Activated CD8-positive, alpha-beta memory T cell treated with anti-CD3 and anti-CD28 coated beads, Interleukin-2, amount 50 U/mL, for 1 hour (primary cell): ENCODE data around the gene ACTR3C.
"Not testable (repeated sequence)": the region's sequence is repeated elsewhere in the genome, so short reads cannot be mapped to it uniquely, and the experiment has no call there.

Experiments used
- DNase-seq: peaks from one replicate; pipeline ENCODE4 v3.0.0-alpha.2; 2020; ENCODE audit errors: extremely low read depth

Gene ACTR3C

GRCh38 chr7:150313870-150314269 lies 9.5 kb downstream of the ACTR3C start:
- DNase-seq = no peak

- no peak for DNase-seq
Observed at GRCh38 chr7:150313367-150313809, 10.0 kb downstream of the ACTR3C start.

DNA sequence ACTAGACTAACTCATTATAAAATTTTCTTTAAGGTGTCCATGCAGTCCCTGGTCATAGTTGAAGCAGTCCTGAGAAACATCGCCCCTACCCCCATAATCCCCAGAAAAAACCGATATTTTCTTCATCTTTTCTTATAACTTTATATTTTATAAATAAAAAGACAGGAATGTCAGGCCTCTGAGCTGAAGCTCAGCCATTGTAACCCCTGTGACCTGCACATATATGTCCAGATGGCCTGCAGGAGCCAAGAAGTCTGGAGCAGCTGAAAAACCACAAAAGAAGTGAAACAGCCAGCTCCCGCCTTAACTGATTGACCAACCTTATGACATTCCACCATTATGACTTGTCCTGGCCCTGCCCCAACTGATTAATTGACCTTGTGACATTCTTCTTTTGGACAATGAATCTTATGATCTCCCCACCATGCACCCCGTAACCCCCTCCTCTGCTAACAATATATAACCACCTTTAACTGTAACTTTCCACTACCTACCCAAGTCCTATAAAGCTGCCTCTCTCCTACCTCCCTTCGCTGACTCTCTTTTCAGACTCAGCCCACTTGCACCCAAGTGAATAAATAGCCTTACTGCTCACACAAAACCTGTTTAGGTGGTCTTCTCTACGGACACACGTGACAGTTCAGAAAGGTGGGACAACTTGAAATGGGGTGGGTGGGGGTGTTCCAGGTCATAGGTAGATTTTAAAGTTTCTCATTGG lies 10.5 kb downstream of the ACTR3C start:
- DNase-seq = not testable (repeated sequence)

DNA sequence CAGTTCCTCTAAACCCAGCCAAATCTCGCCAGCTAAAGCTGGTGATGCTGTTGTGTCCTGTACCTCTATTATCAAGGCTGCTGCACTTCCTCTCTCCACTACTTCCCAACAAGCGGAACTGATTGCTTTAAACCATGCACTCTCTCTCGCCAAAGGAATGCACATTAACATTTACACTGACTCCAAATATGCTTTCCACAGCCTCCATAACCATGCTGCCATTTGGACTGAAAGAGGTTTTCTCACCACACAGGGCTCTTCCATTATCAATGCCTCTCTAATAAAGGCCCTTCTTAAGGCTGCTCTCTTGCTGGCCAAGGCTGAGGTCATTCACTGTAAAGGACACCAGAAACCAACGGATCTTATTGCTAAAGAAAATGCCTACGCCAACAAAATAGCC lies 11.6 kb downstream of the ACTR3C start:
- no peak for DNase-seq

DNA sequence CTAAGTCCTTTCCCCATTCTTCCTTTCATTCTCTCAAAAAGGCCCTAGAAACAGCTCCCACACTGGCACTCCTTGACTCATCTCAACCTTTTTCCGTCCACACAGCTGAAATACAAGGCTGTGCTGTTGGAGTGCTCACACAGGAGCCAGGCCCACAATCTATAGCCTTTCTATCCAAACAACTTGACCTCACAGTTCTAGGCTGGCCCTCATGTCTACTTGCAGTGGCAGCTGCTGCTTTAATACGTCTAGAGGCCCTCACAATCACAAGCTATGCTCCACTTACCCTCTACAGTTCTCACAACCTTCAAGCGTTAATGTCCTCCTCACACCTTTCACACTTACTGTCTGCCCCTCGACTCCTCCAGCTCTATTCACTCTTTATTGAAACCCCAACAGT lies 12.2 kb downstream of the ACTR3C start:
- no peak for DNase-seq

- DNase-seq = no peak
Observed at GRCh38 chr7:150308575-150308974, 14.8 kb downstream of the ACTR3C start.

GRCh38 chr7:150307904-150308303 lies 15.4 kb downstream of the ACTR3C start:
- DNase-seq = no peak

DNA sequence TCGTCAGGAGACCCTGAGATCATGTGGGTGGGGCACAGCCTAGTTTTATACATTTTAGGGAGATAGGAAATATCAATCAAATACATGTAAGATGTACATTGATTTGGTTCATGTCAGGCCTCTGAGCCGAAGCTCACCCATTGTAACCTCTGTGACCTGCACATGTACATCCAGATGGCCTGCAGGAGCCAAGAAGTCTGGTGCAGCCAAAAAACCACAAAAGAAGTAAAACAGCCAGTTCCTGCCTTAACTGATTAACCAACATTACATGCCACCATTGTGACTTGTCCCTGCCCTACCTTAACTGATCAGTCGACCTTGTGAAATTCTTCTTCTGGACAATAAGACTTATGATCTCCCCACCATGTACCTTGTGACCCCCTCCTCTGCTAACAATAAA lies 16.2 kb downstream of the ACTR3C start:
- no peak for DNase-seq

DNA sequence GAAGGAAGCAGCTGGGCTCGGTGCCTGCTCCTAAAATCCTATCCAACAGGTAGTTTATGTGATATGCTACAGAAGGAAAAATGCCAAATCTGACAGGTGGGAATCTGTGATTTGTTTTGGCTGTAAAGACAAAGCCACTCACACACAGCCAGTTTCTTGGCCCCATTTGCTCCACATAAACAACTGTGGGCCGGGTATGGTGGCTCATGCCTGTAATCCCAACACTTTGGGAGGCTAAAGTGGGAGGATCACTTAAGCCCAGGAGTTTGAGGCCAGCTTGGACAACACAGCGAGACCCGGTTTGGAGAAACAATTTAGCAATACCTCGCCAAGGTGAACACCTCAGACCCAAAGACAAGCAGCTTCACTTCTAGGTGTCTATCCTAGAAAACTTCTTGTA lies 17.0 kb downstream of the ACTR3C start:
- DNase-seq = not testable (repeated sequence)

DNA sequence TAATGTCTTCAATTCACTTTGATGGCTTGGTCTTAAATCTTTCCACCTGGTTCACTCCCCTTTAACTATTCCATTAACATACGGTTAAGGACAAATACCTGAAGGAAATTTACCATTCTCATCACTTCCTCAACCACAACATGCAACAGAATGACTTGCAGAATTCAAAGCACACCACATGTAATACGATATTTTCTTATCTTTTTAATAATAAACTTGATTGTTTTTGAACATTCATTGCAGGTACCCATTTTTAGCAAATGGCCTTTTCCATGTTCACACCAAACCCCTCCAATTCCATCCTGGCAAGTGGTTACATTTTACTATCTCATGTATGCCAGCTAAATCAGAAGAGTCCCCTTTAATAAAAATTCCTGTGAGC lies 17.5 kb downstream of the ACTR3C start:
- not testable (repeated sequence) for DNase-seq

DNA sequence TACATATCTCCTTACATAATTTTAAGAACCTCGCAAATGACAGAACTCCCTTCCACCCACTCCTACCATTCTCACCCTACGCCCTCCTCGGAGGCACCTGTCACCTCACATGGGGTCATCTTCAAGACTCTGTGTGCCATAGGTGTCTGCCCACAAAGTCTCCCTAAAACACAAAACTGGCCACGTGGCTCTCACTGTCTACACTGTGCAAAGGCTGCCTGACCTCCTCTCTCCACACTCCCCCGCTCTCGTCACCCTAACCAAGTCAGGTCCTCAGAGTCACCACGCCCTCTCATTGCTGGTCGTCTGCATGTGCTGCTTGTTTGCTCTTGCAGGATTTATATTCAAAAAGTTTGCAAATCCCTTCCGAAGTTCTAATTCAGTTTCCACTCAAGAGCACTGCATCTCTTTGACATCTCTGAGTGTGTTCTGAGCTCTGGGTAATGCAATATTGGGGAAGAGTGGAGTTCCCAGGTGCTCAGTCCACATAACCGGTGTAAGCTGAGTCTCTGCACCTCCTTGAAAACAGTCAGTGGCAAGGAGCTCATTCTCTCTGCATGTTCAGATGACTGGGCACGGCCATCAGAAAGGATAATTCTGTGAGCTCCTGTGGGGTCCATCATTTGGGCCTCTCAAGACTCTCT lies 18.0 kb downstream of the ACTR3C start:
- not testable (repeated sequence) for DNase-seq

DNA sequence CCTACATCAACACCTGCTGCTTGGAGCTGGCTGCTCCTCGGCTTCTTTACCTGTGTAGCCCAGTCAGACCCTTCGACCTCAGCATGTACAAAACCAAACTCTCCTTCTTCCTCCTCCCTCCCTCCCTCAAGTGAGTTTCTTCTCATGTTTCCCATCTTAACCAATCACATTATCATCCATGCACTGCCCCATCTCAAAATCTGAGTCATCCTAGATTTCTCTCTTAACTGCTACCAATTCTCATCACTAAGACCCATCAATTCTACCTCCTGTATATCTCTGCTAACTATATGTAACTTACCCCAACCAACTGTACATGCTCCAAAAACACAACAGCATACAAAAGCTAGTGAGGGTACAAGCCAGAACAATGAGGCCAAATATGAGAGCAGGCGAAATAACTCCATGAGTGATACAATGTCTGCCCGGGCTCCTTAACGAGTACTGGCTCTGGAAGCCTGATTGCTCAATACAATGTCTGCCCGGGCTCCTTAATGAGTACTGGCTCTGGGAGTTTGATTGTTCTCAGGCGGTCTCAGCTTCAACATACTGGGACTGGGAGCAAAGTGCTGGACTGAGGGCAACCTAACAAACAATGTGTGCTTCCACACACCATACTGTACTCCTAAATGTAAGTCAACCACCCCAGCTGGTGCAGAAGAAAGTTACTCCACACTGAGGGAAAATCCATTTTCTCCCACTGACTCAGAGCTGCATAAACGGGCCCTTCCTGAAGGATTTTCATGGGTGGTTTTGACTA lies 18.7 kb downstream of the ACTR3C start:
- not testable (repeated sequence) for DNase-seq

DNA sequence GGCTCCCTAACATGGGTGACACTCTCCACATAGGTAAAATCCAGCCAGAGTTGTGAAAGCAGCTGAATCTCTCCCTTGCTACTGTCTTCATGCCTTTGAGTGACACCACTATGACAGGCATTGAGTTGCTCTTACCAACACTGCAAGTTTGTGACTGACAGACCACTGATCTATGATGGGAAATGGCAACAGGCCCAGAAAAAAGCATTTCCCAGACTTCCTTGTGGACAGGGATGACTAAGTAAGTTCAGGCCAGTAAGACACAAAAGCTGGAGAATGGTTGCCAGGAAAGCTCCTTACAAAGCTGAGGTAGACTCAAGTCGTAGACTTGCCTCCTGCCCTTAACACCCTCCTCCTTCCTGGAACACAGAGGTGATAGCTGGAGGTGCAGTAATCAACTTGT lies 20.4 kb downstream of the ACTR3C start:
- DNase-seq = not testable (repeated sequence)

GRCh38 chr7:150297978-150298377 lies 25.4 kb downstream of the ACTR3C start:
- DNase-seq = not testable (repeated sequence)

- DNase-seq = not testable (repeated sequence)
Observed at GRCh38 chr7:150296802-150297201, 26.5 kb downstream of the ACTR3C start.

GRCh38 chr7:150295614-150296013 lies 27.7 kb downstream of the ACTR3C start:
- DNase-seq = not testable (repeated sequence)

DNA sequence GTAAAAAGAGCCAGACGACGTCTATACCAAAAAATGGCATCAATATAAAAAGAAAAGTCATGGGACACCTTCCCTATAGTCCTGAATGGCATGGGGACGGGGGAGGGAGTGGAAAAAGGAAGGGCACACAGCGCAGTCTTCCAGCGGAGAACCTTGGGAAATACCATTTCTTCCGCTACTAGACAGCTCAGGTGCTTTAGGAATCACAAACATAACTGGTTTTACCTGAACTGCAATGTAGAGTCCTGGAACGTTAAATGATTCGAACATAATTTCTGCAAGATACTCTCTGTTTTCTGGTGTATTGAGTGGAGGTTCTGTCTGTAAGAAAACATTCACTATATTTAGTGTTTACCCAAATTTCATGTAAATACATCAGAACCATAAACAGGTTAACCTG lies 28.3 kb downstream of the ACTR3C start:
- DNase-seq = not testable (repeated sequence)

GRCh38 chr7:150290317-150290716 lies 33.0 kb downstream of the ACTR3C start:
- DNase-seq = not testable (repeated sequence)

DNA sequence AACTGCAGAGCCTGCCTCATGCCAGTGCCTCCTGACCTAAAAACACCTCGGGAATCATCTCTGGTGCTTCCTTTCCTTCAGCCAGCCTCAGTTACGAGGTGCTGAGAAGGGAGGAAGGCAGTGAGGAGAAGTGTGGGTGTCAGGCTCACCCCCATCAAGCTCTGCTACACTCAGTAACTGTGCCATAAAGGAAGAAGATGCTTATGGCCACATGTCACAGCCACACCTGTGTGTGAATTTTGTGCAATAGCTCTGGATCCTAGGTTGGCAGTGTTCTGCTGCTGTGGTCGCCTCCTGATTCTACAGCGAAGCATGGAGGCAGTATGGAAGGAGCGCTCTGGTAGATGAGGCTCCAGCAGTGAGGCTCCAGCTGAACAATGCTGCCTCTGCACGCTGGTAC lies 34.5 kb downstream of the ACTR3C start:
- DNase-seq = not testable (repeated sequence)

DNA sequence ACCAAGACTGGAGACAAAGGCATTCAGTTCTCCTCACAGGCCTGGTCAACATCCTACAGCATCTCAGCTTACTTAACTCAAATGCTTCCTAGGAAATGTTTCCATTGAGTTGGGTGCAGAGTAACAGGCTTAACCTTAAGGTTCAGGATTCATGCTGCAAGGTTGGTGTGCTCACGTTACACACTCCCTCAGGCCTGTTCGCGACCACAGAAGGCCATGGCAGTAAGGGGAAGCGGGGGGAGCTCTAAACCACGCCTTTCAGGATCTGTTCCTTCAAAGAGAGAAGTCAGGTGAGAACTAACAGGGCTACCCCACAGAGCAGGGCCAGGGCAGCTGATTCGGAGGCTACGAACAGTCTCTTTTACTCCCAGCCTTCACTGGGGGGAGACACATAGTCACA lies 35.5 kb downstream of the ACTR3C start:
- DNase-seq = not testable (repeated sequence)

DNA sequence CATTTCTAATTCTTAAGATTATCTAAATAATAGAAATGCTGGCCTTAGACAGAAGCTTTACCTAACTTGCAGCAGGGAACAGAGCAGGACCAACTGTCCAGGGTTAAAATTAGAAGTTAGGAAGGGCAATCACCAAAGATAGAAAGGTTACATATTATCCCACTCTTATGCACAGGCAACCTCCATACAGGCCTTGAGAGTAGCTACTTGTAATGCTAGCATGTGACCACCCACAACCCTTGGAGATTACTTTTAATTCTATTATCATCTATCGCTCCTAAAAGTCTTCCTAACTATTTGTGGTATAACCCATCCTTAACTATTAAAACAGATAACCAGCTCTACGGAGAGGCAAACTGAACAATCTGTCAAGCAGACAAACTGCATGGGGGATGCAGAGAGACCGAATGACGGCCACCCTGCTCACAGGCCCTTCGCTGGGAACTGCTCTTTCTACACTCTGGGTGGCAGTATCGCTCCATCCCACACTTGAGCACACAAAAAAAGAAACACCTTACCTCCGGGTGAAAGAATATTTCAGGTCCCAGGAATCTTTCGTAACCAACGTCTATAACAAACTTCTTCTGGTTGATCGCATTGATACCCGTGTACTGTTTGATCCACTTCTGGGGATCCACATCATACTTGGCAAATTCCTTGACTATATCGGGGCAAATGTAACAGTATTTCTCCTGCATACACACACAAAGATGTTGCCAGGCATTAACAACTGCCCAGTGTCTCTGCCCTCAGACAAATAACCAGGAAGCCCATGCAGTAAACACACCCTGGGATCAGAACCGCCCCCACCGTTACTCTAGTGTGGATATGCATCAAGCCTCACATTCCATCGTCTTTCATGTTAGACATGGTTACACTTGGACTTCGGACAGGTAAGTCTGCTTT lies 37.2 kb downstream of the ACTR3C start:
- DNase-seq = not testable (repeated sequence)

GRCh38 chr7:150283608-150284007 lies 39.7 kb downstream of the ACTR3C start:
- DNase-seq = not testable (repeated sequence)
